Amygdala (tissue), 56 donors: Measurements from ENCODE around the gene OCIAD2.
"Not testable (repeated sequence)": the region's sequence is repeated elsewhere in the genome, so short reads cannot be mapped to it uniquely, and the experiment has no call there.

Source experiments
- DNase-seq, 56 donors: peaks; one replicate each; lab custom pipeline; 2025; lab: John Stamatoyannopoulos, UW

The OCIAD2 gene

GRCh38 chr4:48906206-48907173 lies at the start of gene OCIAD2:
Gene OCIAD2, minus strand, starts transcription at chr4:48906774. Its CDS starts 2,225 bp downstream, at chr4:48904549.
- DNase-seq: peak in 14 of 56 donors; percentile 4 to 57 (median 18)

- DNase-seq: no peak
These were observed 47.7 kb upstream of the OCIAD2 start for GRCh38 chr4:48954314-48954713.

- DNase-seq: no peak
These were observed 43.1 kb upstream of the OCIAD2 start for GRCh38 chr4:48949518-48950219.

GRCh38 chr4:48949086-48949485 lies 42.5 kb upstream of the OCIAD2 start:
- no peak for DNase-seq

DNA sequence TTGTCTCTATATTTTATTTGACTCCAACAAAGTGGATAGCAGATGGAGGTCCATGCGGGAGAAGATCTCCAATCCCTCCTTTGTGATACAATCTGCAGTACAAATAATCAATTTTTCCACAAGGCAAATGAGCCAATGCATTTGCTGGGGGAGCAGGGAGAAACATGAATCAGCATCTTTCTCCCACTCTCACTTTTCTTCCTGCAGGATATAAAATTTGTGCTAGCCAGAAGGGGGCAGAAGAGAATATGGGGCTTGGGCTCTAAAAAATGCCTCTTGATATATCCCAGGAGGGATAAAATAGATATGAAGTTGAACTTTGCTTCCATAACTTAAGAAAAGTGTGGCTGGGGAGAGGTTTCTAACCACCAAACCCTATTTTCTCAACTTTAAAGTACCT lies 41.2 kb upstream of the OCIAD2 start:
- no peak for DNase-seq

DNA sequence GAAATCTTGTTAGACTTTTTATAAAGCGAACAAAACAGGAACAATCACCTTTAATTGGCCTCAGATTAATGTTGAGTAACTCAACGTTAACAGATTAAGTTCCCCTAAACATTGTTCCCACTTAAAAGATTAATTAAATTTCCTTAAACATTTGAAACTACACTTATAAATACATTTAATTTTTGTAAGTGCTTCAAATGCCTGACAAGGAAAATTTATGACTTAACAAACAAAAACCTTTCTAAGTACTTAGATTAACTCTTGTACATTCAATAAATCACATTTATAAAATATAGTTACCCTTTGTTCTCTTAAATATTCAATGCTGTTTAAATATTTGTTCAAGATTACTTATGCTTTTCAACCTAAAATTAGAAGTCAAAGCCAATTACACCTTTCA lies 39.4 kb upstream of the OCIAD2 start:
- no peak for DNase-seq

DNA sequence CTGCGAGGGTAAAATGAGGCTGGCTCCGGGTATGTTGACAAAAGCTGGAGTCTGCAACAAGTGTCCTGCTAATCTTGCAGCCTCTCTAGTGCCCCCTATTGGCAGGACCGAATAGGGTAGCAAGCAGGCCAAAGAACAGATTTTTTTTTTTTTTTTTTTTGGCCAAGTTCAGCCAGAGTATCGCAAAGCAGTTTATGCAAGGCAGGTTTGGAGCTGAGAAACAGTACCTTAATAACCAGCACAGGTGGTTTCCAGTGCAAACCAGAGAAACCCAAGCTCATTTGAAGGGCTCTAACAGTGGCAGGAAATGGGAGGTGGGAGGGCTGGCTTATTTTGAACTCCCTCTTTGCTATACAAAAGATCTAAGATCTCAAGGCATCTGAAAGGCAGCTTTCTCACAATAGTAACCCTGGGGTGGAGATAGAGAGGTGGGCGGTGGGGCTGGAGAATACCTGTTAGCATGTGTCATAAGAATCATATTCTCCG lies 38.2 kb upstream of the OCIAD2 start:
- DNase-seq: no peak

DNA sequence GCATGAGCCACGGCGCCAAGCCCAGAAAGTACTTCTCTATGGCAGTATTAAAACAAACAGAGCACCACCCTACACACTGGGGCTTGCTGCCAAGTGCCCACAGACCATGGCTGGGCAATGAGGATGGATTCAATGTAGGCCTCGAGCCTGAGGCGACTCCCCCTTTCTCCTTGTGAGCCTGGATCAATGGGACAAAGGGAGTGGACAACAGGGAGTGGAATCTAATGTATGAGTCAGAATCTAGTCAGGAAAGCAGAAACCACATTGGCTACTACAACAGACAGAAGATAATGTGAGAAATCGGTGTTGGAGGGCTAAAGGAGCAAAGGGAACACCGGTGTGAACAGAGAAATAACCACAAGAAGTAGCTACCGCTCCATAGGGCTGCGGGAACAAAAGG lies 37.7 kb upstream of the OCIAD2 start:
- DNase-seq: no peak

DNA sequence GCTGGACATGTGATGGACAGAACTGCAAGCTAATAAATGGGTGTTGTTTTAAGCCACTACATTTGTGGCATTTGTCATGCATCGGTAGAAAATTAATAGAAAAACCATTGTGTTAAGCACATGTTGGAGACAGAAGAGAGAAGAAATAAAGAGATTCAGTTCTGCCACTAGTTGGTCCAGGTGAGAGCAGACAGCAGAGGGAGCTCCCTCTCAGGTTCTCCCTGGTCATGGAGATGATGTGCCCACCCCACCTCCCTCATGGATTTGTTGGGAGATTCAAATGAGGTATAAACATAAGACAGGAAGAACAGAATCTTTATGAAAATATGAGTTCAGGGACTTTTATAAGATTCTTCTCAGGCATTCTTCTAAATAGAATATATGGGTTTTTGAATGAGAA lies 36.8 kb upstream of the OCIAD2 start:
- no peak for DNase-seq

DNA sequence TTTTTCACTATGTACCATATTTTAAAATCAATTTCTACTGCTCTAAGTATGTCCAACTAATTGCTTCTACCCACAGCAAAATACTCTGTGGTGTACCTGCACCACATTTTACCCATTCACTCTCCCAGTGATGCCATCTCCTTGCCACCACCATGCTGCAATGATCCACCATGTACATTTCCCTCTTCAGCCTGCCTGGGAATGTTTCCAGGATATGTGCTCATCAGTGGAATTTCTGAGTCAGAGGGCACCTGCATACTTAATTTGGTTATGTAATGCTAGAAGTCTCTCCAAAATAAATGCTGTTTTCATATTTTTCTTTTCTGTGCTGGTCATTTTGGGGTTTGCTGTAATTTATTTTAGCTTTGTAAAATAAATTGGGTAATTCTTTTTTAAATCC lies 33.2 kb upstream of the OCIAD2 start:
- DNase-seq: no peak

GRCh38 chr4:48938831-48939230 lies 32.3 kb upstream of the OCIAD2 start:
- no peak for DNase-seq

- no peak for DNase-seq
These were observed 30.5 kb upstream of the OCIAD2 start for GRCh38 chr4:48937033-48937432.

DNA sequence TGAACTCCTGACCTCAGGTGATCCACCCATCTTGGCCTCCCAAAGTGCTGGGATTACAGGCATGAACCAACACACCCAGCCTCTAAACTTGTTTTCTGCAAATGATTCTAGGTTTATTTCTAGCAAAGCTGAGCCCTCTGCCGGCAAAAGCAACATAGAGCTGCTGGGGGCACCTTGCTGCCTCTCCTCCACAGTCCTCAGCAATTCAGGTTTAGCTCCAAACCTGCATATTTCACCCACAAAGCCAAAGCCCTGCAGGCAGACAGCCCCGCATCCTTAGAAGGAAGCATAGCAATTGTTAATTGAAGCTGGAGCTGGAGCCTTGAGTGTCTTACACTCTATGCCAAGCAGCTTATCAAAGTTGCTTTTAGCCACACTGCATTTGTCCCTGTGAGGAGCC lies 24.9 kb upstream of the OCIAD2 start:
- DNase-seq: no peak

- DNase-seq: no peak
These were observed 24.1 kb upstream of the OCIAD2 start for GRCh38 chr4:48930654-48931053.

- DNase-seq: no peak
These were observed 17.8 kb upstream of the OCIAD2 start for GRCh38 chr4:48924416-48924815.

DNA sequence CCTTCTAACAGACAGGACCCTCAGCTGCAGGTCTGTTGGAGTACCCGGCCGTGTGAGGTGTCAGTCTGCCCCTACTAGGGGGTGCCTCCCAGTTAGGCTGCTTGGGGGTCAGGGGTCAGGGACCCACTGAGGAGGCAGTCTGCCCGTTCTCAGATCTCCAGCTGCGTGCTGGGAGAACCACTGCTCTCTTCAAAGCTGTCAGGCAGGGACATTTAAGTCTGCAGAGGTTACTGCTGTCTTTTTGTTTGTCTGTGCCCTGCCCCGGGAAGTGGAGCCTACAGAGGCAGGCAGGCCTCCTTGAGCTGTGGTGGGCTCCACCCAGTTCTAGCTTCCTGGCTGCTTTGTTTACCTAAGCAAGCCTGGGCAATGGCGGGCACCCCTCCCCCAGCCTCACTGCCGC lies 16.5 kb upstream of the OCIAD2 start:
- not testable (repeated sequence) for DNase-seq

- no peak for DNase-seq
These were observed 7.7 kb upstream of the OCIAD2 start for GRCh38 chr4:48914311-48914710.

DNA sequence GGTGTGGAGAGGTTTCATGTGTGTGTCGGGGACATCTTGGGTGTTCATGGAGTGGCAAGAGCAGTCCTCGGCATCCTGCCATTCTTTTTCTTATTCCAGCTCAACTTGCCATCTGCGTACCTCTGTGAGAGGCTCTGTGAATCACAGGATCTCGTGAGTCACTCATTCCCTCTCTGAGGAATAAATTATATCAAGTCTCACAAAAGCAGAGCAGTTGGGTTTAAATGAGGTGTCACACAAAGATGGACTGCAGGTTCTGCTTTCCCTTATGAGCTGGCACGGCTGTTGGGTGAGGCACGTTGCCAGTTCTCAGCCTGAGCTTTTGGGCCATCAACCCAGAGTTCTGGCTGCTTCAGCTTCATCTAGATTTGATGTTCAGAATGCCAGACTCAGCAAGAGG lies 6.8 kb upstream of the OCIAD2 start:
- peak in 15 of 56 donors; percentile 5 to 57 (median 19) for DNase-seq

DNA sequence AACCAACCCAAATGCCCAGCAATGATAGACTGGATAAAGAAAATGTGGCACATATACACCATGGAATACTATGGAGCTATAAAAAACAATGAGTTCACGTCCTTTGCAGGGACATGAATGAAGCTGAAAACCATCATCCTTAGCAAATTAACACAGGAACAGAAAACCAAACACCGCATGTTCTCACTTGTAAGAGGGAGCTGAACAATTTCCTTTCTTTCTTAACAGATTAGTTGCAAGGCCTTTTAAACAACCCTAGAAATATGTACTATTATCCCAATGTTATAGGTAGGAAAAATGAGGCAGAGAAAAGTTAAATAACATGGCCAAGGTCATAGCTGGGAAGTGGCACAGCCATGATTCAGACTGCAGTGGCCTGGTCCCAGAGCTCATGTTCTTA lies 5.8 kb upstream of the OCIAD2 start:
- DNase-seq: no peak

GRCh38 chr4:48910511-48910910 lies 3.9 kb upstream of the OCIAD2 start:
- no peak for DNase-seq

GRCh38 chr4:48909697-48910096 lies 3.1 kb upstream of the OCIAD2 start:
- no peak for DNase-seq

- DNase-seq: no peak
These were observed 2.1 kb upstream of the OCIAD2 start for GRCh38 chr4:48908687-48909086.
